Activated T-cell treated with anti-CD3 and anti-CD28 coated beads, Interleukin-2, amount 50 U/mL, for 24 hours (primary cell): Measurements from ENCODE around the gene CACNA2D4.
"Not testable (repeated sequence)": the region's sequence is repeated elsewhere in the genome, so short reads cannot be mapped to it uniquely, and the experiment has no call there.

ENCODE experiments used
- DNase-seq: peaks from one replicate; pipeline ENCODE4 v3.0.0-alpha.2; 2020
- H3K27ac Mint-ChIP-seq: 2 replicates; pipeline ENCODE4 v1.8.0; 2020; ENCODE audit warnings: mild to moderate bottlenecking, mixed read lengths
- H3K27me3 Mint-ChIP-seq: 2 replicates; pipeline ENCODE4 v1.8.0; 2020; ENCODE audit warnings: mixed read lengths
- H3K36me3 Mint-ChIP-seq: 2 replicates; pipeline ENCODE4 v1.8.0; 2020; ENCODE audit warnings: low read depth, mixed read lengths
- H3K4me1 Mint-ChIP-seq: 2 replicates; pipeline ENCODE4 v1.8.0; 2020; ENCODE audit warnings: low read depth, mixed read lengths
- H3K4me3 Mint-ChIP-seq: 2 replicates; pipeline ENCODE4 v1.8.0; 2020; ENCODE audit warnings: mild to moderate bottlenecking, moderate library complexity, mixed read lengths
- H3K9me3 Mint-ChIP-seq: 2 replicates; pipeline ENCODE4 v1.8.0; 2020; ENCODE audit warnings: mixed read lengths

CACNA2D4 gene, protein sequence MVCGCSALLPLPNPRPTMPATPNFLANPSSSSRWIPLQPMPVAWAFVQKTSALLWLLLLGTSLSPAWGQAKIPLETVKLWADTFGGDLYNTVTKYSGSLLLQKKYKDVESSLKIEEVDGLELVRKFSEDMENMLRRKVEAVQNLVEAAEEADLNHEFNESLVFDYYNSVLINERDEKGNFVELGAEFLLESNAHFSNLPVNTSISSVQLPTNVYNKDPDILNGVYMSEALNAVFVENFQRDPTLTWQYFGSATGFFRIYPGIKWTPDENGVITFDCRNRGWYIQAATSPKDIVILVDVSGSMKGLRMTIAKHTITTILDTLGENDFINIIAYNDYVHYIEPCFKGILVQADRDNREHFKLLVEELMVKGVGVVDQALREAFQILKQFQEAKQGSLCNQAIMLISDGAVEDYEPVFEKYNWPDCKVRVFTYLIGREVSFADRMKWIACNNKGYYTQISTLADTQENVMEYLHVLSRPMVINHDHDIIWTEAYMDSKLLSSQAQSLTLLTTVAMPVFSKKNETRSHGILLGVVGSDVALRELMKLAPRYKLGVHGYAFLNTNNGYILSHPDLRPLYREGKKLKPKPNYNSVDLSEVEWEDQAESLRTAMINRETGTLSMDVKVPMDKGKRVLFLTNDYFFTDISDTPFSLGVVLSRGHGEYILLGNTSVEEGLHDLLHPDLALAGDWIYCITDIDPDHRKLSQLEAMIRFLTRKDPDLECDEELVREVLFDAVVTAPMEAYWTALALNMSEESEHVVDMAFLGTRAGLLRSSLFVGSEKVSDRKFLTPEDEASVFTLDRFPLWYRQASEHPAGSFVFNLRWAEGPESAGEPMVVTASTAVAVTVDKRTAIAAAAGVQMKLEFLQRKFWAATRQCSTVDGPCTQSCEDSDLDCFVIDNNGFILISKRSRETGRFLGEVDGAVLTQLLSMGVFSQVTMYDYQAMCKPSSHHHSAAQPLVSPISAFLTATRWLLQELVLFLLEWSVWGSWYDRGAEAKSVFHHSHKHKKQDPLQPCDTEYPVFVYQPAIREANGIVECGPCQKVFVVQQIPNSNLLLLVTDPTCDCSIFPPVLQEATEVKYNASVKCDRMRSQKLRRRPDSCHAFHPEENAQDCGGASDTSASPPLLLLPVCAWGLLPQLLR

GRCh38 chr12:1918081-1918883 lies at the start of gene CACNA2D4:
TSS of gene CACNA2D4 (minus strand) at chr12:1918652. CDS start at chr12:1918473, 179 bp downstream.
- peak; percentile 18 for DNase-seq
- H3K4me3 Mint-ChIP-seq = no peak within 1 kb of the TSS
- H3K27ac Mint-ChIP-seq = no peak within 1 kb of the TSS

GRCh38 chr12:1966561-1967226 lies 48.2 kb upstream of the CACNA2D4 start:
- DNase-seq = no peak
- peak overlapping the region; percentile 1 for H3K27ac Mint-ChIP-seq
- H3K9me3 Mint-ChIP-seq = no peaks in the 10 kb centered on the region
- peaks cover 47% of the 10 kb centered on the region for H3K36me3 Mint-ChIP-seq
- no peaks in the 10 kb centered on the region for H3K27me3 Mint-ChIP-seq
- peaks cover 5% of the 10 kb centered on the region for H3K4me1 Mint-ChIP-seq
- no peak overlapping the region for H3K4me3 Mint-ChIP-seq

More at GRCh38 chr12:1918081-1918883, at the start of gene CACNA2D4:
- Mint-ChIP-seq H3K36me3 (no peaks in the 10 kb centered on the region), H3K9me3 (no peaks in the 10 kb centered on the region), H3K27me3 (peaks cover 9% of the 10 kb centered on the region), H3K4me1 (peaks cover 18% of the 10 kb centered on the region)

- Mint-ChIP-seq H3K27ac (no peak overlapping the region), H3K9me3 (no peaks in the 10 kb centered on the region), H3K36me3 (peaks cover 55% of the 10 kb centered on the region), H3K4me1 (peaks cover 5% of the 10 kb centered on the region), H3K4me3 (no peak overlapping the region), H3K27me3 (no peaks in the 10 kb centered on the region)
- DNase-seq = no peak
These were observed 47.5 kb upstream of the CACNA2D4 start for GRCh38 chr12:1965916-1966315.

DNA sequence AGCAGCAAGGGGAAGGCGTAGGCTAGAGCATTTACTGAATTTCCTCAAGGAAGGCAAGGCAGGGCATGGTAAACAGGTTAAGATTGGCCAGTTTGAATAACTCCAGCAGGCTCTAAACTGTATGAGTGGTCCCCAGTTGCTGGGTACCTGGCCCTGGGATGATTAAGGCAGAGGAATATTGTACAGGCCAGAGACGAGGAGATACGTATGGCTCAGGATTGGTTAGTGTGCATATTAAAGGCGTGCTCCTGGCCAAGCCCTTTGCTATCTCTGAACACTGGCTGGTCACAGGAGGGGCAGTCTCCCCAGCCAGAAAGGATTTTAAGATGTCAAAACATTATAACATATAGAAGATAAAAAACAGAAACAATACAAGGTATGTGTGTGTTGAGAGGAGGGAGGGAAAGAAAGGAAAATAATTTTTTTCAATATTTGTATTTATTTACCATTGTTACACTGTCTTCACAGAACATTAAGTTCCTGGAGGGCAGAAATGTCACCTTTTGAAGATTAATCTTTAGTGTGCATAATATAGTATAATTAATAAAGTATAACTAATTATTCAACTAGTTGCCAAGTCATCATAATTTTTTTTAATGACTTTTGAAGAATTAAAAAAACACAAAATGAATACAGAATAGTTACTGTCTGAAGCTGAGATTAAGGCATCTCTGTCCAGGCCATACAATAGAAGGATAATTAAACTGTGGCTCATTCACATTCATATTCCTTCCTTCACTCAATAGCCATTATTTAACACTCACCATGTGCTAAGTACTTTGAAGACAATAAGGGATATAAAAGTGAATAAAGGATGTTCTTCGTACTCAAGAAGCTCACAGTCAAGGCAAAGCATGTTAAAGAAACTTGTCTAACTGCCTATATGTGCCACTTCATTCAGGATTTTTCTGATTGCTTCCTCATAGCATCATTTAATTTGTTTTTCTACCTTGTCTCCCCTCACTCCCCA lies 43.9 kb upstream of the CACNA2D4 start:
- H3K4me1 Mint-ChIP-seq = peaks cover 3% of the 10 kb centered on the region
- no peak overlapping the region for H3K27ac Mint-ChIP-seq
- peaks cover 70% of the 10 kb centered on the region for H3K36me3 Mint-ChIP-seq
- H3K4me3 Mint-ChIP-seq = no peak overlapping the region
- DNase-seq = no peak
- no peaks in the 10 kb centered on the region for H3K9me3 Mint-ChIP-seq
- H3K27me3 Mint-ChIP-seq = no peaks in the 10 kb centered on the region

- no peaks in the 10 kb centered on the region for H3K9me3 Mint-ChIP-seq
- no peak for DNase-seq
- no peak overlapping the region for H3K27ac Mint-ChIP-seq
- peaks cover 2% of the 10 kb centered on the region for H3K4me1 Mint-ChIP-seq
- H3K36me3 Mint-ChIP-seq = peaks cover 66% of the 10 kb centered on the region
- H3K4me3 Mint-ChIP-seq = no peak overlapping the region
- no peaks in the 10 kb centered on the region for H3K27me3 Mint-ChIP-seq
These were observed 38.3 kb upstream of the CACNA2D4 start for GRCh38 chr12:1956716-1957115.

- no peaks in the 10 kb centered on the region for H3K27me3 Mint-ChIP-seq
- H3K36me3 Mint-ChIP-seq = peaks cover 93% of the 10 kb centered on the region
- H3K4me1 Mint-ChIP-seq = peaks cover 7% of the 10 kb centered on the region
- no peak overlapping the region for H3K4me3 Mint-ChIP-seq
- peak overlapping the region; percentile 53 for H3K27ac Mint-ChIP-seq
- no peaks in the 10 kb centered on the region for H3K9me3 Mint-ChIP-seq
- no peak for DNase-seq
These were observed 31.5 kb upstream of the CACNA2D4 start for GRCh38 chr12:1949771-1950470.

DNA sequence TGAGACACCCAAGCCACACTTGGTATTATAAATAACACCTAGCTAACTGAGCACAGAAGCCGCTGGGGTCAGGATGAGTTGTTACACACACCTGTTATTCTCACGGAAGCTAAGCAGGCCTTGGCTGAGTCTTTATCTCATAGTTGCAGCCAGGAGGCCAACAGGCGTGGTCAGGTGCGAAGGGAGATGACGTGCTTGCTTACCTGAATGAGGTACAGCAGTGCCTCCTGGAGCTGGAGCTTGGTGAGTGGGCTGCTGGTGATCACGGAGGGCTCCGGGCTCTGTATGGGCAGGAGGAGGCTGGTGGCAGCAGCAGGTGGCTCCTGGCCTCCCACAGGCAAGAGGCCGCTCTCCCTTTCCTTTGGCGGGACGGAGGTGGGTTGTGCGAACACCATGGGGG lies 30.4 kb upstream of the CACNA2D4 start:
- Mint-ChIP-seq H3K36me3 (peaks cover 97% of the 10 kb centered on the region), H3K4me3 (no peak overlapping the region), H3K27ac (no peak overlapping the region), H3K27me3 (no peaks in the 10 kb centered on the region), H3K9me3 (no peaks in the 10 kb centered on the region), H3K4me1 (peaks cover 7% of the 10 kb centered on the region)
- no peak for DNase-seq

GRCh38 chr12:1947081-1947480 lies 28.6 kb upstream of the CACNA2D4 start:
- peaks cover 7% of the 10 kb centered on the region for H3K4me1 Mint-ChIP-seq
- H3K9me3 Mint-ChIP-seq = no peaks in the 10 kb centered on the region
- no peak overlapping the region for H3K27ac Mint-ChIP-seq
- no peak overlapping the region for H3K4me3 Mint-ChIP-seq
- H3K27me3 Mint-ChIP-seq = no peaks in the 10 kb centered on the region
- peaks cover 90% of the 10 kb centered on the region for H3K36me3 Mint-ChIP-seq
- DNase-seq = no peak

DNA sequence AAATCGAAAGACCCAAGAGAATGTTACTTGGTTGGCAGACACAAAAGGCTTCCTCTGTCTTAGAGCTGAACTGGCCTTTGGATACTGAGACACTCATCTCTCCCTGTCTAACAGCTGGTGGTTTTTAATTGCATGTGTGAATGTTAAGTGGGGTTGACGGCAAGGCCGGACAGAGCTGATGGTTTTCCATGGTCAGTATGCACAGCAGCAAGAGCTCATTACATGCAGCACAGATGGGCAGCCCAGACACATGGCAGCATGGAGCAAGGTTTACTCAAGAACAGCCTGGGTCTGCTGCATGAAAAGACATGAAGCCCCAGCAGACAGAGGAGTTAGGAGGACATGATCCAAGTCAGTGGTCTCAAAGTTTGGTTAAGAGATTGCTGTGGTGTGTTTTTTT lies 27.8 kb upstream of the CACNA2D4 start:
- H3K36me3 Mint-ChIP-seq = peaks cover 88% of the 10 kb centered on the region
- H3K4me1 Mint-ChIP-seq = peaks cover 5% of the 10 kb centered on the region
- no peak for DNase-seq
- no peaks in the 10 kb centered on the region for H3K9me3 Mint-ChIP-seq
- H3K27ac Mint-ChIP-seq = peak overlapping the region; percentile 13
- H3K27me3 Mint-ChIP-seq = no peaks in the 10 kb centered on the region
- H3K4me3 Mint-ChIP-seq = no peak overlapping the region

DNA sequence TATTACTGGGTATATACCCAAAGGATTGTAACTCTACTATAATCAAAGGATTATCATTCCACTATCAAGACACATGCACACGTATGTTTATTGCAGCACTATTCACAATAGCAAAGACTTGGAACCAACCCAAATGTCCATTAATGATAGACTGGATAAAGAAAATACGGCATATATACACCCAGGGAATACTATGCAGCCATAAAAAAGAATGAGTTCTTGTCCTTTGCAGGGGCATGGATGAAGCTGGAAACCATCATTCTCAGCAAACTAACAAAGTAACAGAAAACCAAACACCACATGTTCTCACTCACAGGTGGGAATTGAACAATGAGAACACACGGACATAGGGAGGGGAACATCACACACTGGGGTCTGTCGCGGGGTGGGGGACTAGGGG lies 27.1 kb upstream of the CACNA2D4 start:
- not testable (repeated sequence) for H3K9me3 Mint-ChIP-seq, H3K27me3 Mint-ChIP-seq, DNase-seq, H3K4me3 Mint-ChIP-seq, H3K27ac Mint-ChIP-seq, H3K4me1 Mint-ChIP-seq
- H3K36me3 Mint-ChIP-seq = peaks cover 89% of the 10 kb centered on the region

DNA sequence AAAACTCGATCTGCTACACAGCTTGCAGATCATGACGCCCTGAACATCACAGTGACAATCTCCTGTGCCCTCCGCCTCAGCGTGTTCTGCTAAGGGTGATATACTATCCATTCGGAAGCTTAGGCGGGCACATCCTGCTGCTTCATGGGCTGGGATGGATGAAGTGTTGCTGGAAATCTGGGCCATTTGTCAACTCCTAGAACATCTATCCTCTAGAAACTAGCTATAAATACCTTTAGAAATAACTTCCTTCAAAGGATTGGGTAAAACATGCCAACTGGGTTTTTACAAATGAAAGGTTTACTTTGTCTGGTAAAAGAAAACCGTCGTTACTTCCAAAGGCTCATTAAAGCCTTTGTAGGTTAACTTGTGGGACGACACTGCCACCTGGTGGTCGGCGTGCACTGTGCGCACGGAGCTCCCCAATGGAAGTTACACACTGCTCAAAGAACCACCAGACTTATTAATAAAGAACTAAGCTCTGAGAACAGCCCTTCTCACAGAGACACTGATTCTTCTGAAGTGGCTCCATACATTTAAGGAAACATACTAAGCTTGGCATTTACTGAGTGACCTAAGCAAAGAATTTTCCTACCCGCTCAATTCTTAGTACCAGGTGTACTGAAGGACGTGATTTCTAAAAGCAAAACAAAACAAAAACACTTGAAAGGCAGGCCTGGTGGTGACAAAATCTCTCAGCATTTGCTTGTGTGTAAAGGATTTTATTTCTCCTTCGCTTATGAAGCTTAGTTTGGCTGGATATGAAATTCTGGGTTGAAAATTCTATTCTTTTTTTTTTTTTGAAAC lies 21.6 kb upstream of the CACNA2D4 start:
- Mint-ChIP-seq H3K4me3 (no peak overlapping the region), H3K9me3 (no peaks in the 10 kb centered on the region), H3K27ac (no peak overlapping the region), H3K4me1 (peaks cover 4% of the 10 kb centered on the region), H3K27me3 (no peaks in the 10 kb centered on the region), H3K36me3 (peaks cover 64% of the 10 kb centered on the region)
- DNase-seq = peak; percentile 92

DNA sequence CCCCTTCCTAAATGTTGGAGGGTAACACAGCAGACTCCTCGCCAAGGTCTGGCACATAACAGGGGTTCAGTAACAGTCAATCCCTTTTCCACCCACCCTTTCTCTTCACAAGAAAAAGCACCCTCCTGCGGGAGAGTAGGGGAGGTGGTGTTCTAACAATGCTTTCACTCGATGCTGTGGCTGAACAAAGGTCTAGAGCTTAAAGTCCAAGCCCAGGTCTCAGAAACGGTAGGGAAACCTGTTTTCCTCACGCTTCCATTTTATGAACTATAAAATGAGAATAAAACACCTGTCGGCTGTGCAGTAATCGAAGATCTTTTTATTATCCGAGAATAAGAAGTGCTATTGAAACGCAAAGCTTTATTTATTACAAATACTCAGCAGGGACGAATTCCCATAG lies 20.9 kb upstream of the CACNA2D4 start:
- H3K9me3 Mint-ChIP-seq = no peaks in the 10 kb centered on the region
- no peak overlapping the region for H3K4me3 Mint-ChIP-seq
- H3K36me3 Mint-ChIP-seq = peaks cover 57% of the 10 kb centered on the region
- peaks cover 4% of the 10 kb centered on the region for H3K4me1 Mint-ChIP-seq
- DNase-seq = peak; percentile 8
- no peak overlapping the region for H3K27ac Mint-ChIP-seq
- H3K27me3 Mint-ChIP-seq = no peaks in the 10 kb centered on the region
